Bronchial epithelial cell (primary cell): ENCODE data around the gene BCKDK. TPM values are rescaled to one million over a fixed set of nuclear protein-coding genes. Genes with fewer than 3 reads are reported as not detected.

Experiments
- DNase-seq: peaks from one replicate; pipeline ENCODE4 v3.0.0-alpha.2; 2010; ENCODE audit warnings: low read depth
- FAIRE-seq: peaks from 2 replicates; lab custom pipeline; 2011; peaks lifted over from hg19 to GRCh38; lab: Jason Lieb, UNC
- H3K27me3 ChIP-seq: 2 replicates; pipeline ENCODE4 v1.5.1; 2011; ENCODE audit warnings: low read length; ENCODE audit not compliant: control insufficient read depth, insufficient read depth
- H3K36me3 ChIP-seq: 2 replicates; pipeline ENCODE4 v1.5.1; 2011; ENCODE audit warnings: low read length; ENCODE audit not compliant: control insufficient read depth, insufficient read depth
- H3K4me3 ChIP-seq: 2 replicates; pipeline ENCODE4 v1.5.1; 2011; ENCODE audit warnings: mild to moderate bottlenecking, low read depth, low read length, control low read depth
- total RNA-seq: library from RNA; depleted of rRNA; stranded (reverse); fragments of >200 nt; gene quantifications from 2 replicates; pipeline ENCODE4 v1.2.1, GENCODE V29; 2014
- TF ChIP-seq, protein P1 (sequence below): IDR thresholded peaks from 2 replicates; pipeline ENCODE4 v1.5.1; 2011; ENCODE audit warnings: mild to moderate bottlenecking, moderate library complexity, low read length, control low read depth, inconsistent platforms; ENCODE audit not compliant: insufficient read depth, severe bottlenecking

Gene BCKDK
- total RNA-seq, 1 donor from 2014 or later: 7.9 TPM

DNA sequence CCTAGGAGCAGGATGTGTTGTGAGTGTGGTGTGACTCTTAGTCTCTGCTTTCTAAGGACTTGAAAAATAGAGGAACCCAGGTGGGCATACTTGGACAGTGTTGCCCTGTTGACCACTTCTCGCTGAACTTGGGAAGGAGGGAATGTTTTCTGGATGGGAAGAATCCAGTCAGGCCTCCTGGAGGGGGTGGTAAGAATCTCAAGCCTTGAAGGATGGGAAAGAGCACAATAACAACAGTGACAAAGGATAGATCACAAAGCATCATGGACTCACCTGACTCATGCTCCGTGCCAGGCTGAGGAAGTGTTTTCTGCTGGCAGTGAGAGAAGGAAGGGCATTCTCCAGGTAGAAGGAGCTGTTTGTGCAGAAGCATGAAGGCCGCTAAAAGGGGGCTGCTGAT is 17.7 kb downstream of the BCKDK start:
- peak; percentile 70 for FAIRE-seq
- Histone ChIP-seq H3K4me3 (no peak overlapping the region), H3K36me3 (peaks cover 2% of the 10 kb centered on the region), H3K27me3 (no peaks in the 10 kb centered on the region)
- DNase-seq: no peak
- TF ChIP-seq, protein P1, sequence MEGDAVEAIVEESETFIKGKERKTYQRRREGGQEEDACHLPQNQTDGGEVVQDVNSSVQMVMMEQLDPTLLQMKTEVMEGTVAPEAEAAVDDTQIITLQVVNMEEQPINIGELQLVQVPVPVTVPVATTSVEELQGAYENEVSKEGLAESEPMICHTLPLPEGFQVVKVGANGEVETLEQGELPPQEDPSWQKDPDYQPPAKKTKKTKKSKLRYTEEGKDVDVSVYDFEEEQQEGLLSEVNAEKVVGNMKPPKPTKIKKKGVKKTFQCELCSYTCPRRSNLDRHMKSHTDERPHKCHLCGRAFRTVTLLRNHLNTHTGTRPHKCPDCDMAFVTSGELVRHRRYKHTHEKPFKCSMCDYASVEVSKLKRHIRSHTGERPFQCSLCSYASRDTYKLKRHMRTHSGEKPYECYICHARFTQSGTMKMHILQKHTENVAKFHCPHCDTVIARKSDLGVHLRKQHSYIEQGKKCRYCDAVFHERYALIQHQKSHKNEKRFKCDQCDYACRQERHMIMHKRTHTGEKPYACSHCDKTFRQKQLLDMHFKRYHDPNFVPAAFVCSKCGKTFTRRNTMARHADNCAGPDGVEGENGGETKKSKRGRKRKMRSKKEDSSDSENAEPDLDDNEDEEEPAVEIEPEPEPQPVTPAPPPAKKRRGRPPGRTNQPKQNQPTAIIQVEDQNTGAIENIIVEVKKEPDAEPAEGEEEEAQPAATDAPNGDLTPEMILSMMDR: no peak

DNA sequence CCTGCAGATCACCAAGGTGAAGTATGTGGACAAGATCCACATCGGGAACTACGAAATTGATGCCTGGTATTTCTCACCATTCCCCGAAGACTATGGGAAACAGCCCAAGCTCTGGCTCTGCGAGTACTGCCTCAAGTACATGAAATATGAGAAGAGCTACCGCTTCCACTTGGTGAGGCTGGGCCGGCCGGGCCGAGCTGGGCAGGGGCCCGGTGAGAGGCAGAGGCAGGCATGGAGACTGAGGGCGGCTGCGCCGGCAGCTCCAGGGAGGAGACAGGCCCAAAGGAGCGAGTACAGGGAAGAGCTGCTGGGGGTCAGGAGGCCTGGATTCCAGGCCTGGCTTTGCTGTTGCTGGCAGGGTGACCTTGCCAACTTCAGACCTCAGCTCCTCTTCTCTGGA is 19.0 kb downstream of the BCKDK start:
- TF ChIP-seq, protein P1: no peak
- FAIRE-seq (no peak), DNase-seq (no peak)
- H3K4me3 ChIP-seq: no peak overlapping the region
- H3K27me3 ChIP-seq: no peaks in the 10 kb centered on the region
- peaks cover 8% of the 10 kb centered on the region for H3K36me3 ChIP-seq

DNA sequence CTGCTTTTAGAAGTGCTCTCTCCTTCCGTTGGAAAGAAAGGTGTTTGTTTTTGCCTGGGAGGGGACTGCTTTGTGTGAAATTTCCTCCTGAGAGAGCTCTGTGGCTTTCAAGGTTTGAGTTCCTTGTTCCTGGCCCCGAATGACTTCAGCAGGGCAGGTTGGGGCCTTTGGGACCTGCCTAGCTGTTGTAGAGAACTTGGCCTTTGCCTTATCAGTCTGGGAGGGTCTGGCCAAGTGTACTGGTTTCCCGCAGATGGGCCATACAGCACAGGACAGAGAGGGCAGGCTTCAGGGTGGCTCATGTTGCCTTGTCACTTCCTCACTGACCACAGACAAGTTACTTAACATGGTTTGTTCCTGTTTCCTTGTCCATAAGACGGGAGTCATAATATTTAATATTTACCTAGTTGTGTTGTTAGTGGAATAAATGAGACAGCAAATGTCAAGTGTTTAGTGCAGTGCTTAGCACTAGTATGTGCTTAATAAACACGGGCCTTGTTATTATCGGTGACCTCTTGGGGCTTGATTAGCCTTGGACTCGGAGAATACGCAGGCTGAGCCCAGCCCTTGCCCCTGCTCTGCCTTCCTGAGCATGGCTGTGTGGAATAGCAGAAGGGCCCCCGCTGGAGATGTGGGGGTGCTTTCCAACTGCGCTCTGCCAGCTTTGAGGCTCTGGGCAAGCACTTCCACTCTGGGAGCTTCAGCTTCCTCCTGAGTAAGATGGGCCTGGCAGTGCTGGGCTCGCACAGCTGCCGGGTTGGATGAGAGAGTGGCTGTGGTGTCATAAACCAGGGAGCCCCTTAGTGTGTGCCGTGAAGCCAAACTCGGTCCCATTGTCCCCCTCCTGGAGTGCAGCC is 20.8 kb downstream of the BCKDK start:
- DNase-seq (peak; percentile 59), FAIRE-seq (no peak)
- peaks cover 18% of the 10 kb centered on the region for H3K36me3 ChIP-seq

DNA sequence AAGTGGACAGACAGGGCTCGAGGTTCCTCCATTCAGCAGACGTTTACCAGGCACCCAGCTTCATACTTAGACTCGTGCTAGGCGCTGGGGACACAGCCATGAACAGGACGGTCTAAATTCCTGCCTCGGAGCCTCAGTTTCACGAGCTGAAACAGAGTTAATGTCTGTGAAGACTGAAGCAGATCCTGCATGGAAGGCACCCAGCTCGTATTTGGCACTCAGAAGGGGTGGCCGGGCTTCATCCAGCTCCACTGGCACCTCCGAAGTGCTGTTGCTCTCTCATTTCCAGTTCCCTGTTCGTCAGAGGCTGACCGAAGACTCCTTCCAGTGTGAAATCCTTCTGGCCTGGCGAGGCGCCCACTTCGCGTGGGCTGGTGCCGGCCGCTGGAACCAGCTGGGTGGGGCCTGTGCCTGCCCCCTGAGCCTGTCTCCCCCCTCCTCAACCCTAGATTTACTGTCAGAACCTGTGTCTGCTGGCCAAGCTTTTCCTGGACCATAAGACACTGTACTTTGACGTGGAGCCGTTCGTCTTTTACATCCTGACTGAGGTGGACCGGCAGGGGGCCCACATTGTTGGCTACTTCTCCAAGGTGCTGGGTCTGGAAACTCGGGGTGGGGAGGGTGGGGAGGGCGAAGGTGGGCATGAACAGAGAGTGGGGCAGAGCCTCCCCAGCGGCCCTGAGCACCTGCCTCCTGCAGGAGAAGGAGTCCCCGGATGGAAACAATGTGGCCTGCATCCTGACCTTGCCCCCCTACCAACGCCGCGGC is 21.6 kb downstream of the BCKDK start:
- peak; percentile 13 for FAIRE-seq
- TF ChIP-seq, protein P1: peak; percentile 26
- H3K4me3 ChIP-seq: no peak overlapping the region

More for the DNA sequence above, 20.8 kb downstream of the BCKDK start:
- TF ChIP-seq, protein P1: no peak
- Histone ChIP-seq H3K4me3 (no peak overlapping the region), H3K27me3 (no peaks in the 10 kb centered on the region)

DNA sequence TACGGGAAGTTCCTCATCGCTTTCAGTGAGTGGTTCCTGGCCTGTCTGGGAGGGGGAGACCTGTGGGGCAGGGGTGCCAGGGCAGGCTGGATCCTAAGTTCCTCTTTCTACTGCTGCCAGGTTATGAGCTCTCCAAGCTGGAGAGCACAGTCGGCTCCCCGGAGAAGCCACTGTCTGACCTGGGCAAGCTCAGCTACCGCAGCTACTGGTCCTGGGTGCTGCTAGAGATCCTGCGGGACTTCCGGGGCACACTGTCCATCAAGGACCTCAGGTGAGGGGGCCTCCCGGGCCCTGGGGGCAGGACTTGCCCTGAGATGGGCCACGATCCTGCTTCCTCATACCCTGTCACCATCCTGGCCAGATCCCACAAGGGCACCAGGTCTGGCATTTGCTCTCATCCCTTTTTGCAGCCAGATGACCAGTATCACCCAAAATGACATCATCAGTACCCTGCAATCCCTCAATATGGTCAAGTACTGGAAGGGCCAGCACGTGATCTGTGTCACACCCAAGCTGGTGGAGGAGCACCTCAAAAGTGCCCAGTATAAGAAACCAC is 22.2 kb downstream of the BCKDK start:
- Histone ChIP-seq H3K27me3 (no peaks in the 10 kb centered on the region), H3K36me3 (peaks cover 18% of the 10 kb centered on the region), H3K4me3 (no peak overlapping the region)
- no peak for FAIRE-seq
- TF ChIP-seq, protein P1: no peak
- DNase-seq: no peak

More for the DNA sequence above, 21.6 kb downstream of the BCKDK start:
- no peak for DNase-seq
- H3K36me3 ChIP-seq: peaks cover 18% of the 10 kb centered on the region
- no peaks in the 10 kb centered on the region for H3K27me3 ChIP-seq
